ENCODE results near the gene LAMA4.

LAMA4 gene

DNA sequence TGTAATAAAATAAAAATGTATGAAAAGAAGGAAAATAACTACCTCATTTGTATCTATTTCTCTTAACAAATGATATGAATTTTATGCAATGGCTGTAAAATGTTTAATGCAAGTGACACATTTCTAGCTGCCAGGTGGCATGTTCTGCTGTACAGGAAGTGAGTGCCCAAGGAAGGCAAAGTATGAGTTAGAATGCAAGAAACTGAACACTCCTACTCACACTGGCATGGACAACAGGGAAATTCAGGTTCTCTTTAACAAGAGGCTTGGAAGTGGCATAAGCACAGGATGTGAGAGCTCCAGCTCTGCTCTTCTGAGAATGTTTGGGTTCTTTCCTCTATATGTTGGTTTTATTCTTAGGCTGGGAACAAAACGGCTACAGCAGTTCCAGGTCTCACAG lies 20.4 kb upstream of the LAMA4 start:
- Histone ChIP-seq H3K9me3 (ENCODE audit: insufficient read depth, low read length) (no peaks in the 10 kb centered on the region), H3K36me3 (ENCODE audit: low read length) (no peaks in the 10 kb centered on the region), H3K27ac (ENCODE audit: low read depth, low read length) (no peak overlapping the region), H3K27me3 (ENCODE audit: low read length) (no peaks in the 10 kb centered on the region), H3K9me2 (replicated peaks; ENCODE audit: insufficient read depth, low read length) (no peaks in the 10 kb centered on the region), H3K4me3 (ENCODE audit: insufficient read depth, low read length, poor library complexity, severe bottlenecking) (no peak overlapping the region), H3K4me2 (ENCODE audit: low read depth, low read length, poor library complexity, severe bottlenecking) (no peak overlapping the region), H3K79me2 (ENCODE audit: insufficient read depth, low read length) (no peaks in the 10 kb centered on the region), H3K9ac (ENCODE audit: low read length) (no peak overlapping the region), H2AFZ (ENCODE audit: low read depth, low read length, severe bottlenecking) (no peak overlapping the region), H4K20me1 (ENCODE audit: low read depth, low read length) (no peaks in the 10 kb centered on the region), H3F3A (ENCODE audit: insufficient read depth) (no peaks in the 10 kb centered on the region)
- TF ChIP-seq EZH2phosphoT487 (conservative IDR thresholded peaks at IDR 0.05; ENCODE audit: low read length), result no peak
- TF ChIP-seq, protein P1, sequence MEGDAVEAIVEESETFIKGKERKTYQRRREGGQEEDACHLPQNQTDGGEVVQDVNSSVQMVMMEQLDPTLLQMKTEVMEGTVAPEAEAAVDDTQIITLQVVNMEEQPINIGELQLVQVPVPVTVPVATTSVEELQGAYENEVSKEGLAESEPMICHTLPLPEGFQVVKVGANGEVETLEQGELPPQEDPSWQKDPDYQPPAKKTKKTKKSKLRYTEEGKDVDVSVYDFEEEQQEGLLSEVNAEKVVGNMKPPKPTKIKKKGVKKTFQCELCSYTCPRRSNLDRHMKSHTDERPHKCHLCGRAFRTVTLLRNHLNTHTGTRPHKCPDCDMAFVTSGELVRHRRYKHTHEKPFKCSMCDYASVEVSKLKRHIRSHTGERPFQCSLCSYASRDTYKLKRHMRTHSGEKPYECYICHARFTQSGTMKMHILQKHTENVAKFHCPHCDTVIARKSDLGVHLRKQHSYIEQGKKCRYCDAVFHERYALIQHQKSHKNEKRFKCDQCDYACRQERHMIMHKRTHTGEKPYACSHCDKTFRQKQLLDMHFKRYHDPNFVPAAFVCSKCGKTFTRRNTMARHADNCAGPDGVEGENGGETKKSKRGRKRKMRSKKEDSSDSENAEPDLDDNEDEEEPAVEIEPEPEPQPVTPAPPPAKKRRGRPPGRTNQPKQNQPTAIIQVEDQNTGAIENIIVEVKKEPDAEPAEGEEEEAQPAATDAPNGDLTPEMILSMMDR (IDR thresholded peaks at IDR 0.05; ENCODE audit: insufficient read depth, low read length, poor library complexity, severe bottlenecking), result no peak

DNA sequence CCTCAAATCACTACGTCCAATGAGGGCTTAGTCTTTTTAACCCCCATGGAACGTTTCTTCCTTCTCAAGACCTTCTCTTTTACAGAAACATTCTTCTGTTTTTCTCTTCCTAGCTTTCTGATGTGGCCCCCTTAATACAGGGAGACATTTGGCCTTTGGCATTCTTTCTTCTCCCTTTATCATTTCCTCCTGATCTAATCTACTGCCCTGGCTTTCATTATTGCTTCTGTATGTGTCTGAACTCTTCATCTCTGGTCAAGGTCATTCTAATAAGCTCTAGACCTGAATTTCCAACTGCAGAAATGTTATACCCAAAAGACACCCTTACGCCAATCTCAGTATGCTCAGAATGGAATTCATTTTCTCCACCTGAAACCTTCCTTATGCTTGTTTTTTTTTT lies 18.4 kb upstream of the LAMA4 start:
- no peak for TF ChIP-seq EZH2phosphoT487 (conservative IDR thresholded peaks at IDR 0.05; ENCODE audit: low read length)
- TF ChIP-seq, protein P1 (IDR thresholded peaks at IDR 0.05; ENCODE audit: insufficient read depth, low read length, poor library complexity, severe bottlenecking), result no peak
- H3K9me3 ChIP-seq (ENCODE audit: insufficient read depth, low read length), result no peaks in the 10 kb centered on the region
- no peak overlapping the region for H3K9ac ChIP-seq (ENCODE audit: low read length)
- no peak overlapping the region for H2AFZ ChIP-seq (ENCODE audit: low read depth, low read length, severe bottlenecking)
- H3K9me2 ChIP-seq (replicated peaks; ENCODE audit: insufficient read depth, low read length), result no peaks in the 10 kb centered on the region
- no peak overlapping the region for H3K4me3 ChIP-seq (ENCODE audit: insufficient read depth, low read length, poor library complexity, severe bottlenecking)
- no peaks in the 10 kb centered on the region for H3F3A ChIP-seq (ENCODE audit: insufficient read depth)
- no peak overlapping the region for H3K27ac ChIP-seq (ENCODE audit: low read depth, low read length)
- H3K36me3 ChIP-seq (ENCODE audit: low read length), result no peaks in the 10 kb centered on the region
- H3K4me2 ChIP-seq (ENCODE audit: low read depth, low read length, poor library complexity, severe bottlenecking), result no peak overlapping the region
- no peaks in the 10 kb centered on the region for H3K27me3 ChIP-seq (ENCODE audit: low read length)
- H4K20me1 ChIP-seq (ENCODE audit: low read depth, low read length), result no peaks in the 10 kb centered on the region
- no peaks in the 10 kb centered on the region for H3K79me2 ChIP-seq (ENCODE audit: insufficient read depth, low read length)

DNA sequence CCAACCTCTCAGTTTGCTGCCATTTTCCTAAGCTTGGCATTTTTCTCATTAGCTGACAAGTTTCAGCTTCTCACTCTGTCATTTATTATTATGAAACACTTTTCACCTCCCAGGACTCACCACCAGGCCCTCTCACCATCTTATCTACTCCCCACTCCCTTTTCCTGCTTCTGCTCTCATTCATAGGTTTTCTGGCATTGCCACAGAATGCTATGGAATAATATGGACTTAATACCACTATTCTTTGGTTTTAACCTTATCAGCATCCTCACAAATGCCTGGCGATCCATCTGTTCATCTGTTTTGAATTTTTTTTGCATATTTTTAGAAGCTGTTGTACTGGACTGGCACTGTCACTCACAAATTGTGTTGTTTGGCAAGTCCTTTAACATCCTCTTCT lies 16.4 kb upstream of the LAMA4 start:
- no peaks in the 10 kb centered on the region for H3F3A ChIP-seq (ENCODE audit: insufficient read depth)

More for the DNA sequence above, 16.4 kb upstream of the LAMA4 start:
- H3K9ac ChIP-seq (ENCODE audit: low read length), result no peak overlapping the region
- no peaks in the 10 kb centered on the region for H4K20me1 ChIP-seq (ENCODE audit: low read depth, low read length)
- H3K9me2 ChIP-seq (replicated peaks; ENCODE audit: insufficient read depth, low read length), result no peaks in the 10 kb centered on the region
- no peaks in the 10 kb centered on the region for H3K27me3 ChIP-seq (ENCODE audit: low read length)
- H3K4me2 ChIP-seq (ENCODE audit: low read depth, low read length, poor library complexity, severe bottlenecking), result no peak overlapping the region
- TF ChIP-seq, protein P1 (IDR thresholded peaks at IDR 0.05; ENCODE audit: insufficient read depth, low read length, poor library complexity, severe bottlenecking), result no peak
- no peaks in the 10 kb centered on the region for H3K9me3 ChIP-seq (ENCODE audit: insufficient read depth, low read length)
- H3K36me3 ChIP-seq (ENCODE audit: low read length), result no peaks in the 10 kb centered on the region
- H2AFZ ChIP-seq (ENCODE audit: low read depth, low read length, severe bottlenecking), result no peak overlapping the region
- no peak overlapping the region for H3K4me3 ChIP-seq (ENCODE audit: insufficient read depth, low read length, poor library complexity, severe bottlenecking)
- no peak overlapping the region for H3K27ac ChIP-seq (ENCODE audit: low read depth, low read length)
- H3K79me2 ChIP-seq (ENCODE audit: insufficient read depth, low read length), result no peaks in the 10 kb centered on the region
